Endothelial cell of hepatic sinusoid (primary cell): ENCODE results near the gene CFAP74.

Source experiments
- in situ Hi-C: cut with HindIII; loops from 2 replicates; pipeline ENCODE4 v1.10.0; 2017; ENCODE audit warnings: low sequenced_read_pairs

Gene CFAP74

DNA sequence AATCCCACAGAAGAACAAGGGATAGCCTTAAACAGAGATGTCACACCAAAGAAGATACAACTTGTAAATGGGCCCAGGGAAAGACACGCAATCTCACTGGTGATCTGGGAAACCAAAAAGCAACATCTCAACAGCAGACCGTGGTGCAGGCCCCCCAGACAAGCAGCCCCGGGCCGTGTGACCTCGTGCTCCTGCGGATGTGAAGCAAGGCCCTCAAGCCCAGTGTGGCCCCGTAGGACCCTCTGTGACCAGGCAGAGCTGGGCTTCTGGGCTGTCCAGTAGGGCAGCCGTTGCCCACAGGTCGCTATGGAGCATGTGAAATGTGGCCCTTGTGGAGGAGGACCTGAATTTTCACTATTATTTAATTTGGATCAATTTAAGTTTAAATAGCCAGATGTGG is 49.6 kb downstream of the CFAP74 start:
- in situ Hi-C loops = no loop called here

DNA sequence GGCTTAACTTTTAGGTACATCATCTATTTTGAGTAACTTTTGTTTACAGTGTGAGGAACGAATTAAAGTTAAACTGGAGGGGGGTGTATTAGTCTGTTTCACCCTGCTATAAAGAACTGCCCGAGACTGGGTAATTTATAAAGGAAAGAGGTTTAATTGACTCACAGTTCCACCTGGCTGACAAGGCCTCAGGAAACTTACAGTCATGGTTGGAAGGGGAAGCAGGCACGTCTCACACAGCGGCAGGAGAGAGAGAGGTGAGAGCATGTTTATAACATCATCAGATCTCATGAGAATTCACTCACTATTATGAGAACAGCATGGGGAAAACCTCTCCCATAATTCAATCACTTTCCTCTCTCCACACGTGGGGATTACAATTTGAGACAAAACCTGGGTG is 52.6 kb downstream of the CFAP74 start:
- in situ Hi-C loops = no loop called here

DNA sequence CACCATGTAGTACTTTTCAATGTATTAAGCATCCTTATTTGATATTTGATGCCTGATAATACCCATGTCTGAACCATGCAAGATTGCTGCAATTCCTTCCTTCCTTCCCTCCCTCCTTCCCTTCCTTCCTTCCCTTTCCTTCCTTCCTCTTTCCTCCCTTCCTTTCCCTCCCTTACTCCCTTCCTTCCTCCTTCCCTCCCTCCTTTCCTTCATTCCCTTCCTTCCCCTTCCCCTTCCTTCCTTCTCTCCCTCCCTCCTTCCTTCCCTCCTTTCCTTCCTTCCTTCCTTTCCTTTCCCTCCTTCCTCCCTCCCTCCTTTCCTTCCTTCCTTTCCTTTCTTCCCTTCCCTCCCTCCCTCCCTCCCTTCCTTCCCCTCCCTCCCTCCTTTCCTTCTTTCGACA is 54.8 kb downstream of the CFAP74 start:
- in situ Hi-C loops = no loop called here

DNA sequence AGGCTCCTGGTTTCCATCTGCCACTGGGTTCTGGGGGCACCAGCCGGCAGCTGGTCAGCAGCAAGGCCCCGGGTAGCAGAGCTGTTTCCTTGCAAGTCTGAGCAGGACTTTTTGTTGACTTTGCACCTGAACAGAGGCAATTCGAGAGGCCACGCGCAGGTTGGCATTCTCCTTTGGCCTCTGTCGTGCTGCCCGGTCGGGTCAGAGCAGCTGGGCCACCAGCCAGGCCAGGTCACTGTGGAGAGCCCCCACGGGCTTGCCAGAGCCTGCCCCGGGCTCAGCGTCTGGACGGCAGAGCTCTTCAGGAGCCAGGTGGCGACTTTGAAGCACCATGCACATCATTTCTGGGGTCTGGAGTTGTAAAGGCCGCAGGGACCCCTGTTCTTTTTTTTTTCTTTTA is 56.1 kb downstream of the CFAP74 start:
- in situ Hi-C loops = no loop called here

DNA sequence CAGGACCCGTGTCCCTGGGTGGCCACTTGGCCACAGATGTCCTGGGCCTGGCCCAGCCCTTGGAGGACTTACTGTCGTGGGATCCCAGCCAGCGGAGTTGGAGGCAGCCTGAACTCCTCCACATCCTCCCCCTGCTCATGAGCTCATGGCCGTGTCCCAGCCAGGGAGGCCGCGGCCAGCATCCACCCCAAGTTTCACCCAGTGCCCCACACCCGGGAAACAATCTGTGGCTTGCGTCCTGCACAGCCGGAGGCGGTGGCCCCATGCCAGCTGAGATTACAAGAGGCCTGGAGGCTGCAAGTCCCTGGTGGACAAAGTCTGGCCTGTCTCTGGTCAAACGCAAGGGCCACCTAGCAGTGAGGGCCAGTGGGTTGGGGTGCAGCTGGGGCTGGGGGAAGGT is 57.0 kb downstream of the CFAP74 start:
- in situ Hi-C loops = no loop called here

DNA sequence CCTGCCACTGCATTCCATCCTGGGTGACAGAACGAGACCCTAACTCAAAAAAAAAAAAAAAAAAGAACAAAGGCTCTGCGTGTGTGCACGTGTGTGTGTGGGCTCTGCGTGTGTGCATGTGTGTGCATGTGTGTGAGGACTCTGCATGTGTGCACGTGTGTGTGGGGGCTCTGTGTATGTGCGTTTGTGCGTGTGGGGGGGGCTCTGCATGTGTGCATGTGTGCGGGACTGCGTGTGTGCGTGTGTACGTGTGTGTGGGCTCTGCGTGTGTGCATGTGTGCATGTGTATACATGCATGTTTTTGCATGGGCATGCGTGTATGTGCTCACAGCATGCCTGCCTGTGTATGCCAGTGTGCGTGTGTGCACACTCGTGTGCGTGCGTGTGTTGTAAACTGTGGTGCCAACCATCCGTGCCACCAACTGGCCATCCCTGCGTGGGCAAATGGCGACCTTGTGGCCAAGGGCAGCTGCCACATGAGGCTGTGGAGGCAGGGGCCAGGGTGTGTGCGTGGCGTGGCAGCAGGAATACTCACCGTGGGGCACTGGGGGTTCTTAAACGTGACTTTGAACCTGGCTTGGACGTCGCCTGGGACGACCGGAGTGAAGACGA is 57.7 kb downstream of the CFAP74 start:
- in situ Hi-C loops = no loop called here

DNA sequence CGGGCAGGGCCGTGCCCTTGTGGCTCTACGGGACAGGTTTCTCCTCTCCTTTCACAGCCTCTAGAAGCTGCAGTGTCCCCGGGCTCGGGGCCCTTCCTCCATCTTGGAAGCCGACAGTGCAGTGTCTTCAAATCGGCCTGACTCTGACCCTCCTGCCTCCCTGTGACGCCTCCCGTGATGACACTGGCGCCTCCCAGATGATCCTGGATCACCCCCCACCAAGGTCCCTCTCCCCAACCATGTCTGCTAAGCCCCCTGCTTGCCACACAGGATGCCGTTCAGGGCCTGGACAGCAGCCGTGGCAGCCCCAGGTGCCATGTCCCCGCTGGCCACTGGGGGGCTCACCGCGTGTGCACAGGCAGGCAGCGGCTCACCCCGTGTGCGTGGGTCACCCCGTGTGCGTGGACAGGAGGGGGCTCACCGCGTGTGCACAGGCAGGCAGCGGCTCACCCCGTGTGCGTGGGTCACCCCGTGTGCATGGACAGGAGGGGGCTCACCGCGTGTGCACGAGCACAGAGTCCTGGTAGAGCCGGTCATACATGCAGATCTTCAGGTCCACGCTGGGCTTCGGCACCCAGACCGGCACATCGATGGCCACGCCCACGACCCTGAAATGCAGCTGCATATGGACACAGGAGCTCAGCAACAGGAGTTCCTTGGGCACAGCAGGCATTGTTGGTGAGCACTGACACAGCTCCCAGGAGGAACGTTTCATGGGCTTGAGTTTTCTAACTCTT is 59.6 kb downstream of the CFAP74 start:
- in situ Hi-C loops = no loop called here

DNA sequence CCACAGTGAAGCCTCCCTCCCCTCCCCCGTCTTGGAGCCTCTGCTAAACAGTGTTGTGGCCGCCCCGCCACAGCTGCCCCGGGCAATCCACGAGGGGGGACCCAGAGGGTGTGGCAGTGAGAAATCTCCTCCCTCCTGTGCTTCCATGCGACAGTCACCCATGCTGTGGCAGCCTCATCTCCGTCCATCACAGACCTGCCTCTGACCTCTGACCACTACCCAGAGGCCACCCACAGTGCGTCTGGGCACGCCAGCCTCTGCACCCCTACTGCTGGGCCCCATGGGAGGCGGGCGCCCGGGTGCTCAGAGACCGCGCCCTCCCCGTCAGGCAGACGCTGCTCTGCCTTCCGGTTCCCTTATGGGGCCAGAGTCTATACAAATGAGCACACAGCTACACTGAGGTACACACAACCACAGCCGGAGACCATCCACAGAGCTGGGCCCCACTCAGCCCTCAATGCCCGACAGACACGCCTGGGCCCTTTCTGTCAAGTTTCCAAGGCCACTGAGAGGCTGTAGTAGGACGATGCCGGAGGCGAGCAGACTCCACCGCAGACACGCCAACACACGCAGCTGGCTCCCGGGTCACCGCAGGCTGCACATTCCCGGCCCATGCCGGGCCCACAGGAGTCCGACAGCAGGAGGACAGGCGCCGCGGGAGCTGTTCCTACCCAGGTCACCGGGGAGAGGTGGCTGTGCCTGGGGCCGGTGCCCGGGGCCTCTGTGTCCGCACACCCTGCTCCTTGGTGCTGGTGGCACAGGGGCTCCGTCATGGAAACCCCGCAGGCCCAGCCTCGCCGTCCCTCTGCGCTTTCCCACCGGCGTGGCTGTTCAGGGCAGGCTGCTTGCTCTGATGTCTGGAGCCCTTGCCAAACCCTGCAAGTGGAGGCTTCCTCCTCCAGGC is 60.6 kb downstream of the CFAP74 start:
- in situ Hi-C loops = no loop called here

DNA sequence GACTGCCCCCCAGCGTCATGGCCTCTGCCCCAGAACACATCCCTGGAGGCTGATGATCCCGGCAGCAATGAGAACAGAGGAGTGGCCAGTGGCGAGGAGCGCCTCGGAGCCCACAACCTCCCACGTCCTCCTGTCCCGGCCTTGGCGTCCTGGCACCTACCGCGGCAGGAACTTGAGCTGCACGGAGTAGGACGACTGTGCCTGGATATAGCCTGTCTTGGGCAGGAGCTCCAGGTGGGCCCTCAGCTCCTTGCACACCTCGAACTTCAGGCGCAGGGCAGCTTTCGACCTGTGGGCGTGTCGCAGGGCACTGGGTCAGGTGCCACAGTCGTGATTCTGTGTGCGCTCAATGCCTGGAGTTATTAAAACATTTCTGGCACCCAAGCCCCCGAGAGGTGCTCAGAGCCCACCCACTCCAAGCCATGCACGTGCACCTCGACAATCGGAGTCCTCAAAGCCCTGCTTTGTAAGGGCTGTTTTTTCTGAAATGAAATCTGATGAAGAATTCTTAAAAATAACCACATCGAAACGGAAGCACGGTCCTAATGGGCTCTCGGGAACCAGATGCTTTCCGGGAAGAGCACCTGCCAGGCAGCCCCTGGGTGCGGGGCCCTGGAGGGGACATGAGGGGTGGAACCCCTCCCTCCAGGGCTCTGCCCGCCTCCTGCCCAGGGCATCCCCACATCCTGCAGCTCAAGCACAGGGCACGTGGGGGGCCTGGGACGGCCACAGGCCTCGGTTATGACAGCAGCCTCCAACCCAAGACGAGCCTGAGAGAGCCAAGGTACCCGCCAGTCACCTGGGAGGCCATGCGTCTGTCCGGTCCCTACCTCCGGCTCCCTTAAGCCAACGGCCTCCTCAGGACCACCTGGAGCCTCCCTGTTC is 61.5 kb downstream of the CFAP74 start:
- in situ Hi-C loops = no loop called here

DNA sequence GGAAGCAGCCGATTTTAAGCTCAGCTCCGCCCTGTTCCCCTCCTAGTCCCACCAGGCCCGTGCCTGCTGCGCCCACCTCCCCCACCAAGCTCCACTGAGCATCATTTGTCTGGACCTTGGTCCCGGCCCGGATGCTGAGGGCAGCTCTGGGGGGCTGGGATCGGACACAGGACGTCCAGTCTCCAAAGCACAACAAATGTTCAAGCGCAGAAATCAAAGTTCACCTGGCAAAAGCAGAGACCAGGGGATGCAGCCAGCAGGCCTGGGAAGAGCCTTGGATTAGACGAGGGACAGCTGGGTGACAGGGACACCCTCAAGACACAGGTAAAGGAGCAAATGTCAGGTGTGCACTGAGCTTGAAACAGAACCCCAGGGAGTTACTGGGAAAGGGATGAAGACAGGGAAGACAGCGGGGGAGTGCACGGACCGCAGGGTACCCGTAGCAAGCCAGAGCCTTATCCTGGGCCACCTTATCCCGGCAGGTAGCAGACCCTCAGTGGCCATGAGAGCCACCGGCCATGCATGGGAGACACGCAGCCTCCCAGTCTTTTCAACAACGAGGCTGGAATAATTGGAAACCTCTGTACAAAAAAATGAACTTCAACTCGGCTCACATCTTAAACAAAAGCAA is 62.3 kb downstream of the CFAP74 start:
- in situ Hi-C loops = no loop called here

DNA sequence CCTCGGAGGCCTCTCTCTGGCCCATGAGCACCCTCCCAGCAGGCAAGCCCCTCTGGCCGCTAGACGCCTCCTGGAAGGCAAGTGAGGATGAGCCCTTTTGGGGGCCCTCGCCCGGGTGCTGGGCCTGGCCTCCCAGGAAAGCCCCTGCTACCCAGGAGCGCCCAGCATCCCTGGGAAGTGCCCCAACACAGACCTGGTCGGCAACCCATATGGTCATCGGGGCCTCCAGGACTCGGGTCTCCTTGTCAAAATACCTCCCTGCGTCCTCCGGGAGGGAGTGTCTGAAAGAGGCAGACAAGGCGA is 63.5 kb downstream of the CFAP74 start:
- in situ Hi-C loops = no loop called here

DNA sequence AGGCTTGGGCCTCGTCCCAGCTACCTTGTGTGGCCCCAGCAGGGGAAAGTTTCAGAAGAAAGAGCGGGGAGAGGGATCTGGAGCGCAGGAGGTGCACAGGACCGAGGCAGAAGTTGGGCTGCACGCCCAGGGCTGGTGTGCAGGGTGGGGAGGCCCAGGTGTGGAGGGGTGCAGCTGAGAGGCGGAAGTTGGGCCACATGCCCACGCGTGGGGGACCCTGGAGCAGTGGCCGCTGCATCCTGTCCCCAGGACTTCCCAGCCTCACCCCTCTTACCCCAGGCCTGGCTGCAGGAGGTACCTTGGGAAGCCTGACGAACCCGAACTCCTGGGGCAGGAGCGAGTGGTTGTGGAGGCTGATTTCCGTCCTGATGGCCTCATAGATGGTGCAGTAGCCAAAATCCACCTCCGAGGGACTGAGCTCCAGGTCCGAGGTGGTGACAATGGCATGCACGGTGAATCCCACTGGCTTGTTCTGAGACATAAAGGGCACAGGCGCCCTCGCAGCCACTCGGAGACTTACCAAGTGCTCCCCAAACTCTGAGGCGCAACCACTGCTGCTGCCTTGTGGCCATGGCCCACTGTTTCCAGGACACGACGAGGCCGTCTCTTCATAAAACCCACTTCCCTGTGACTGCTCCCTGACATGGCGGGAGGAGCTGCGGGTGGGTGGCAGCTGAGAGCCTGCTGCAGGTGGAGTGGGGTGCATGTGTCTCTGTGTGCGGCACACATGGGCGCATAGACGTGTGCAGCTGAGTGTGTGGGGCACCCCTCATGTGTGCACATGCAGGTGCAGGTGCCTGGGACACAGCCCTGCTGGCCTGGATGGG is 64.1 kb downstream of the CFAP74 start:
- in situ Hi-C loops = no loop called here

DNA sequence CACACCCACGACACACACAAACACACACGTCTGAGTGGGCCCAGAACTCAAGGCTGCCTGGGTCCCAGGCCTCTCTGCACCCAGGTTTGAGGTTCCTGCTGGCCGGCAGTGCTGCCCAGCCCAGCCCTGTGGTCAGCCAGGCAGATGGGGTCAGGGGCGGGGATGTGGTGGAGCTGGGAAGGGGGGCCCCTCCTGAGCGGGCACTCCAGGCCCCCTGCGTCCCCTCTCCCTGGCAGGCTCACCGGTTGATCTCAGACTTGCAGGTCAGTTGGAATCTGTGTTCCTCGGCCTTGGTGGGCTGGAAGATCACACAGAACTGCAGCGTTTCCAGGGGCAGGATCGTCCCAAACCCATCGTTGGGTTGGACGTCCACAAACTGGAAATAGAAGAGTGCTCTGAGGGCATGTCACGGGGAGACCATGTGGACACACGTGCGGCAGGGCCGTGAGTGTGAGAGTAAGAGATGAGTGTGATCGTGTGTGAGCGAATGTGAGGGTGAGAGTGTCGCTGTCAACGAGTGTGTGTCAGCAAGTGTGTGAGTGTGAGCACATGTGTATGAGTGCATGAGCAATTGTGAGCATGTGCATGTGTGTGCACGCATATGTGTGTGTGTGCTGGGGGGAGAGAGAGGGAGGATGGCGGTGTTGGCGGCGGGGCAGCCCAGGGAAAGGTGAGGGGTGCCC is 64.8 kb downstream of the CFAP74 start:
- in situ Hi-C loops = no loop called here

DNA sequence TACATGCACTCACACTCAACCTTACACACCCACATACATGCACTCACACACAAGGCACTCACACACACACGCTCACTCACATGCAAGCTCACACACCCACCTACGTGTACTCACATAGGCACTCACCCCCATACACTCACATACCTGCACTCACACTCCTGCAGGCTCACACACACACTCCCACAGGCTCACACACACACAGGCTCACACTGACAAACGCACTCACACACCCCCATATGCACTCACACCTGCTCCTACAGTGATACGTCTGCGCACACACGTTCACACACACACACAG is 65.4 kb downstream of the CFAP74 start:
- in situ Hi-C loops = no loop called here

DNA sequence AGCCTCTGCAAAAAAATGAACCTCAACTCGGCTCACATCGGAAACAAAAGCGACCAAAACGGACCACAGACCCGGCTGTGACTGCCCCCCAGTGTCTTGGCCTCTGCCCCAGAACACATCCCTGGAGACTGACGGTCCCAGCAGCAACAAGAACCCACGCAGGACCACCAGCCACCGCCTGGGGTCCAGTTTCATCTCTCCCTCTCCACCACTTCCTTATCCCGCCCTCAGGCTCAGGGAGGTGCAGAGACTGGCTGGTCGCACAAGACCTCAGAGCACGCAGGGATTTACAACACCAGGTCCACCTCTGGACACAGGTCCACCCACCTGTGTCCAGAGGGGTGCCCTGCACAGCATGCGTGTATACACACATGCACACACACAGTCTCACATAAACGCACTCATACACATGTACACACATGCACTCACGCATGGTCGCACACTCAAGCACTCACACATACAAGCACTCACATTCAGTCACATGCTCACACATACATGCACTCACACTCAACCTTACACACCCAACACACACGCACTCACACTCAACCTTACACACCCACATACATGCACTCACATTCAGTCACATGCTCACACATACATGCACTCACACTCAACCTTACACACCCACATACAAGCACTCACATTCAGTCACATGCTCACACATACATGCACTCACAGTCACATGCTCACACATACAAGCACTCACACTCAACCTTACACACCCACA is 65.9 kb downstream of the CFAP74 start:
- in situ Hi-C loops = no loop called here

DNA sequence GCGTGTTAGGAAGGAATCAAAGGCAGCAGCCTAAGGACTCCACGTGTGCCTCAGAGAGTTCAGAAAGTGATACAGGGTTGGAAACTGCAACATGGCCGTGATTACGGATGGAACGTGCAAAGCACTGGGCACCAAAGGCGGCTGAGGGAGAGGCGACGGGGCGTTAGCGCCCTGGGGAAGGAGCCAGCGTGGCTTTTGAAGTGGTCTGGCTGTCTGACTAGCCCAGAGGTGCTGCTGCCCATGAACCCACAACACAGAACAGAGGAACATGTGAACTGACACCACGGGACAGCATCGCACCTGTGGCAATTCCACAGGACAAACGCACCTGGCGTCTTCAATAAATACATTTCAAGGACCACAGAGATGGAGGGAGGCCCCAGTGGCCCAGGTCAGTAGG is 66.5 kb downstream of the CFAP74 start:
- in situ Hi-C loops = no loop called here

DNA sequence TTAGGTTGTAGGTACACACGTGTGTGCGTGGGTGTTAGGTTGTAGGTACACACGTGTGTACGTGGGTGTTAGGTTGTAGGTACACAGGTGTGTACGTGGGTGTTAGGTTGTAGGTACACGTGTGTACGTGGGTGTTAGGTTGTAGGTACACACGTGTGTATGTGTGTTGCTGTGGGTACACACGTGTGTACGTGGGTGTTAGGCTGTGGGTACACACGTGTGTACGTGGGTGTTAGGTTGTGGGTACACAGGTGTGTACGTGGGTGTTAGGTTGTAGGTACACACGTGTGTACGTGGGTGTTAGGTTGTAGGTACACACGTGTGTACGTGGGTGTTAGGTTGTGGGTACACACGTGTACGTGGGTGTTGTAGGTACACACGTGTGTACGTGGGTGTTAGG is 68.7 kb downstream of the CFAP74 start:
- in situ Hi-C loops = loop anchor here (5.0 kb wide), 1 partner anchor 57 kb away; no protein-coding TSS in a partner anchor
